Gastroesophageal sphincter (tissue), 4 donors: ENCODE measurements around the gene PIM1. TPM values are rescaled to one million over a fixed set of nuclear protein-coding genes. Genes with fewer than 3 reads are reported as not detected.

ENCODE experiments used
- ATAC-seq: fragments of 150-250 bp; one replicate; pipeline ENCODE4 v1.9.1; 2016; ENCODE audit warnings: mild to moderate bottlenecking, moderate library complexity
- H3K27ac ChIP-seq, 4 donors: fragments of 200-600 bp; sonication (generic) in 3 of 4; 1 replicate in 3 of 4; 2 replicates in 1 of 4; pipeline ENCODE4 v1.5.1; 2016 to 2019
- H3K27me3 ChIP-seq: fragments of 200-600 bp; sonication (generic); one replicate; pipeline ENCODE4 v1.5.1; 2019
- H3K36me3 ChIP-seq, 2 donors: fragments of 200-600 bp; sonication (generic); one replicate each; pipeline ENCODE4 v1.5.1; 2019; ENCODE audit warnings: control low read depth in 1 of 2
- H3K4me1 ChIP-seq, 3 donors: fragments of 200-600 bp; sonication (generic); 1 replicate in 2 of 3; 2 replicates in 1 of 3; pipeline ENCODE4 v1.5.1; 2016 to 2019; ENCODE audit warnings: control low read depth in 2 of 3
- H3K4me3 ChIP-seq, 2 donors: fragments of 200-600 bp; sonication (generic); one replicate each; pipeline ENCODE4 v1.5.1; 2019; ENCODE audit warnings: mild to moderate bottlenecking in 1 of 2, moderate library complexity in 1 of 2
- H3K9me3 ChIP-seq, 3 donors: fragments of 200-600 bp; sonication (generic); one replicate each; pipeline ENCODE4 v1.5.1; 2017 to 2019; ENCODE audit warnings: control low read depth in 2 of 3
- EP300 ChIP-seq: sonication (generic); formaldehyde crosslinking; IDR thresholded peaks from one replicate; pipeline ENCODE4 v1.6.1; 2017; ENCODE audit warnings: antibody characterized with exemption, mild to moderate bottlenecking
- POLR2A ChIP-seq, 2 donors: fragments of 450-650 bp; IDR thresholded peaks; one replicate each; pipeline ENCODE4 v1.6.1; 2017; ENCODE audit warnings: antibody characterized with exemption in 2 of 2, mild to moderate bottlenecking in 2 of 2, moderate library complexity in 1 of 2
- POLR2AphosphoS5 ChIP-seq: sonication (generic); formaldehyde crosslinking; IDR thresholded peaks from one replicate; pipeline ENCODE4 v1.6.1; 2017; ENCODE audit warnings: antibody characterized with exemption
- WGBS, 2 donors: methylation state at CpG; one replicate each; pipeline ENCODE4 v1.1.5; 2018; ENCODE audit warnings: low coverage in 1 of 2; 5-methylcytosine and 5-hydroxymethylcytosine counted together
- total RNA-seq, 4 donors: library from RNA; depleted of rRNA; stranded (reverse); fragments of >200 nt; gene quantifications; one replicate each; pipeline ENCODE4 v1.1.0, GENCODE V29; 2016
- TF ChIP-seq, protein P1 (sequence below), 4 experiments: fragments of 200-600 bp in 2 of 4; fragments of 450-650 bp in 2 of 4; sonication (generic) in 1 of 4; IDR thresholded peaks; one replicate each; pipeline ENCODE4 v1.5.1; 2017 to 2019; ENCODE audit warnings: antibody characterized with exemption in 4 of 4, mild to moderate bottlenecking in 2 of 4, moderate library complexity in 2 of 4

The PIM1 gene
- total RNA-seq, 4 donors from 2014 or later: 19.0 to 63.8 (median 21.8) TPM

DNA sequence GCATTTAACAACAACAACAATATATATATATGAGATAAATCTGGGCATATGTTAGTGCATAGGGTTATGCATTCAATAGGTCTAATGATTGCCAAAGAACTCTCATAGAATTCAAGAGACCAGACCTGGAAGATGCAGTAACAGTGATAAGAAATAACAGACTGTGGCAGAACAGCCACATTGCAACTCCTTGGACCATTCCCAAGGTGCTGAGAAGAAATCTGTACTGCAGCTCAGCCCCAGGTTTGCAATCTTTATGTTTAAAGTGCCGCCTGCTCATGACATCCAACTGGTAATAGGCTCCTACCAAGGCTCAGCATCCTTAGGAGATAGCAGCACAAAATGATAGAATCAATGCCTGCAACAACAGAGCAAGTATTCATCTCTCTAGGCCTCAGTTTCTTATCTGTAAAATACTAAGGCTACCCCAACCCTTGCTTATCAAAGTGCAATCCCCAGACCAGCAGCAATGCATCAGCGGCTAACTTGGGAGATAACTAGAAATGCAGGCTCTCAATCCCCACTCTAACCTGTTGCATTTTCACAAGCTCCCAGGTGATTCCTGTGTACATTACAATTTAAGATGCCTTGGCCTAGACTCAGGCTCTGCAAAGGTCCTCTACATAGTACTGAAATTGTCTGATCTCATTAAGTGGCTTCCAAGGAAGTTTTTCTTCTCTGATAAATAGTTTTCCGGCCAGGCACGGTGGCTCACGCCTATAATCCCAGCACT, 30.6 kb upstream of the PIM1 start:
- Histone ChIP-seq H3K4me3 (no peak overlapping the region), H3K9me3 (no peaks in the 10 kb centered on the region), H3K36me3 (no peaks in the 10 kb centered on the region), H3K4me1 (peaks cover 11 to 55% (median 24%) of the 10 kb centered on the region in 3 donors), H3K27me3 (no peaks in the 10 kb centered on the region), H3K27ac (peak overlapping the region in 1 of 4 donors; percentile 42)
- 76 to 97% methylated on average over 3 to 4 of the region's 5 CpGs for WGBS, 2 donors
- TF ChIP-seq EP300 (no peak), POLR2AphosphoS5 (no peak), POLR2A (IDR thresholded peaks at IDR 0.05) (no peak)
- TF ChIP-seq, protein P1, sequence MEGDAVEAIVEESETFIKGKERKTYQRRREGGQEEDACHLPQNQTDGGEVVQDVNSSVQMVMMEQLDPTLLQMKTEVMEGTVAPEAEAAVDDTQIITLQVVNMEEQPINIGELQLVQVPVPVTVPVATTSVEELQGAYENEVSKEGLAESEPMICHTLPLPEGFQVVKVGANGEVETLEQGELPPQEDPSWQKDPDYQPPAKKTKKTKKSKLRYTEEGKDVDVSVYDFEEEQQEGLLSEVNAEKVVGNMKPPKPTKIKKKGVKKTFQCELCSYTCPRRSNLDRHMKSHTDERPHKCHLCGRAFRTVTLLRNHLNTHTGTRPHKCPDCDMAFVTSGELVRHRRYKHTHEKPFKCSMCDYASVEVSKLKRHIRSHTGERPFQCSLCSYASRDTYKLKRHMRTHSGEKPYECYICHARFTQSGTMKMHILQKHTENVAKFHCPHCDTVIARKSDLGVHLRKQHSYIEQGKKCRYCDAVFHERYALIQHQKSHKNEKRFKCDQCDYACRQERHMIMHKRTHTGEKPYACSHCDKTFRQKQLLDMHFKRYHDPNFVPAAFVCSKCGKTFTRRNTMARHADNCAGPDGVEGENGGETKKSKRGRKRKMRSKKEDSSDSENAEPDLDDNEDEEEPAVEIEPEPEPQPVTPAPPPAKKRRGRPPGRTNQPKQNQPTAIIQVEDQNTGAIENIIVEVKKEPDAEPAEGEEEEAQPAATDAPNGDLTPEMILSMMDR (IDR thresholded peaks at IDR 0.05): no peak
- no peak for ATAC-seq

- peaks cover 6 to 52% (median 17%) of the 10 kb centered on the region in 3 donors for H3K4me1 ChIP-seq
- no peaks in the 10 kb centered on the region for H3K36me3 ChIP-seq
- peak overlapping the region in 2 of 4 donors; percentile 60 to 73 for H3K27ac ChIP-seq
- TF ChIP-seq EP300 (no peak), POLR2AphosphoS5 (no peak), POLR2A (IDR thresholded peaks at IDR 0.05) (no peak)
- TF ChIP-seq, protein P1 (IDR thresholded peaks at IDR 0.05): no peak
- 58 to 63% methylated on average over 3 of the region's 3 CpGs for WGBS, 2 donors
- no peak for ATAC-seq
- no peaks in the 10 kb centered on the region for H3K27me3 ChIP-seq
- no peak overlapping the region for H3K4me3 ChIP-seq
- no peaks in the 10 kb centered on the region for H3K9me3 ChIP-seq
Observed at GRCh38 chr6:37140145-37140544, 29.8 kb upstream of the PIM1 start.

DNA sequence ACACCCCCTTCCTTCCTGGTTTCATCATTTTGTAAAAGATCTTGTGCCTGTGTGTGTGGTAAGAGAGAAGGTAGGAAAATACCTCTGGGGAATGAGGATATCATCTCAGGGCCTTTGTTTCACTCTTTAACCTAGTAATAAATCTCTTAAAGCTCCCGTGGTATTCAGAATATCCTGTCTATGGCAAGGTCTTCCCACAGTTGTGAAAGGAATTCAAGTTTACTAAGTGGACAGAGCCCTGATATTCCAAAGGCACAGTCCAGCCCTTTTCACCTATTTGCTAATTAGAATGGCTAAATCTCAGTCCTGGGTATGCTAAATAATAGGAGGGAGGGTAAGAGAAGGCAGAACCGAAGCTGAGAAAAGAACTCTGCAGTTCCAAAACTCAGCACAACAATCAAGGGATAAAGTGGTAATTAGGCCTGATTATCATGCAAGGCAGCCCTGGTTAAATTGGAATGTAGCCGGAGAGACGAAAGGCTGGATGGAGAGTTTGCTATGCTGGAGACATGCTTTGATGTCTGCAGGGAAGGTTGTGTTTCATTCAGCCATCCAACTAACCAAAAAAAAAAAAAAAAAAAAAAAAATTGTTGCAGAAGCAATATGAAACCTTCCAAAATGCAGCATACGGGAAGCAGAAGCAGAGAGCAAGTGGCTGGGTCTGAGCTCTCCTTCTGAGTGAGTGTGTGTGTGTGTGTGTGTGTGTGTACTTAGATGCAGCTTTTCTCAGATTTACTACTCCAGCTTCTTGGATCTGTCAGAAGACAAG, 28.5 kb upstream of the PIM1 start:
- Histone ChIP-seq H3K4me3 (no peak overlapping the region), H3K36me3 (no peaks in the 10 kb centered on the region), H3K9me3 (no peaks in the 10 kb centered on the region), H3K4me1 (peaks cover 6 to 39% (median 17%) of the 10 kb centered on the region in 3 donors), H3K27ac (peak overlapping the region; percentile 47 to 73 (median 65)), H3K27me3 (no peaks in the 10 kb centered on the region)
- TF ChIP-seq, protein P1 (IDR thresholded peaks at IDR 0.05): no peak
- no peak for TF ChIP-seq POLR2A (IDR thresholded peaks at IDR 0.05)
- TF ChIP-seq EP300: no peak
- WGBS, 2 donors: 35 to 36% methylated on average over 3 to 4 of the region's 5 CpGs
- no peak for ATAC-seq

GRCh38 chr6:37142050-37142614, 27.8 kb upstream of the PIM1 start:
- 33 to 65% methylated on average over 4 of the region's 4 CpGs for WGBS, 2 donors
- TF ChIP-seq, protein P1 (IDR thresholded peaks at IDR 0.05): no peak
- no peak for TF ChIP-seq EP300
- TF ChIP-seq POLR2A (IDR thresholded peaks at IDR 0.05): no peak
- TF ChIP-seq POLR2AphosphoS5: no peak
- peak overlapping the region; percentile 37 to 70 (median 58) for H3K27ac ChIP-seq
- no peak overlapping the region for H3K4me3 ChIP-seq
- no peak for ATAC-seq
- no peaks in the 10 kb centered on the region for H3K9me3 ChIP-seq
- no peaks in the 10 kb centered on the region for H3K36me3 ChIP-seq
- H3K27me3 ChIP-seq: no peaks in the 10 kb centered on the region
- H3K4me1 ChIP-seq: peaks cover 6 to 33% (median 16%) of the 10 kb centered on the region in 3 donors
